PFSK-1 (cell line): ENCODE results near the gene TMED6.

Source experiments
- POLR2AphosphoS5 ChIP-seq: IDR thresholded peaks from 2 replicates; pipeline ENCODE4 v1.6.1; 2012; ENCODE audit warnings: low read depth, mild to moderate bottlenecking, control low read depth, low read length, moderate library complexity
- TAF1 ChIP-seq: IDR thresholded peaks from 2 replicates; pipeline ENCODE4 v1.6.1; 2012; ENCODE audit warnings: low read length, control low read depth, borderline replicate concordance; ENCODE audit not compliant: insufficient read depth

DNA sequence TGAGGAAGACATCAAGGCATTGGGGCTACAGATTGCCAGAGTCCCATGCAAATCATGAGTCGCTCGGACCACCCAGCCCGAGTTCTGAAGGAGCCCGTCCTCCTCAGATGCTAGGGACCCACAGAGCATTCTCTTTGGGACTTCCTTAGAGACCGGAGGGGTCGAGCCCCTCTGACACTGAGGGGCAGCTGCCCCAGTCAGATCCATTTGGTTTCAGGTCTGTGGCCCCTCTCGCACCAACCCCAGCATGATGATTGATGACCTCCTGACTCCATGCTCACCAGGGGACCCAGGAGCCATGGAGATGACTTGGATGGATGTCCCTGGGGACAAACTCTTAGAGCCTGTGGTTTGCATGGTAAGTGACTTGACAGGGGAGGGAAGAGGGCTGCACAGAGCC, 29.2 kb downstream of the TMED6 start:
- TF ChIP-seq TAF1 = no peak
- TF ChIP-seq POLR2AphosphoS5 = no peak
